Astrocyte of the cerebellum (primary cell): ENCODE measurements around the gene DPP4.

Source experiments
- DNase-seq: peaks from one replicate; pipeline ENCODE4 v3.0.0-alpha.2; 2011; ENCODE audit warnings: low read depth
- H3K4me3 ChIP-seq: 2 replicates; pipeline ENCODE4 v1.5.1; 2011; ENCODE audit warnings: mild to moderate bottlenecking, low read depth, low read length, moderate library complexity
- in situ Hi-C: cut with HindIII; loops from 2 replicates; pipeline ENCODE4 v1.10.0; 2017; ENCODE audit warnings: low sequenced_read_pairs
- TF ChIP-seq, protein P1 (sequence below): IDR thresholded peaks from 2 replicates; pipeline ENCODE4 v1.5.1; 2012; ENCODE audit warnings: low read length, low read depth, moderate library complexity, mild to moderate bottlenecking; ENCODE audit errors: missing control alignments

Gene DPP4

DNA sequence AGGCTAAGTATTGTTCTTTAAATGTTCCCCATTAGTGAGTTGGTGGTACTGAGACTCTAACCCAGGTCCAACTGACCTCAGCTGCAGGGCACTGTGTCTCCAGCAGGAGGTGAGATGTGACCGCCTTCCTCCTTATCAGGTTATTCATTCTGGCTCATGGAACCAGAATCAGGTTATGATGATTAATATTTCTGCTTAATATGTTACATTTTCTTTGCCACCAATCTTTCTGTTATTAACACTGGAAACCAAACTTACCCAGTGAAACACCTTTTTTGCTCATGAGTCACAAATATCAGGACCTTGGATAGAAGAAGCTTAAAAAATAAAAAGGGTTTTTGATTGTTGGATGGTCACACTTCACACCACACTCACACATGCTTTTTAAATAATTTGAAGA, 85.4 kb downstream of the DPP4 start:
- no peak for DNase-seq
- H3K4me3 ChIP-seq: no peak overlapping the region
- TF ChIP-seq, protein P1, sequence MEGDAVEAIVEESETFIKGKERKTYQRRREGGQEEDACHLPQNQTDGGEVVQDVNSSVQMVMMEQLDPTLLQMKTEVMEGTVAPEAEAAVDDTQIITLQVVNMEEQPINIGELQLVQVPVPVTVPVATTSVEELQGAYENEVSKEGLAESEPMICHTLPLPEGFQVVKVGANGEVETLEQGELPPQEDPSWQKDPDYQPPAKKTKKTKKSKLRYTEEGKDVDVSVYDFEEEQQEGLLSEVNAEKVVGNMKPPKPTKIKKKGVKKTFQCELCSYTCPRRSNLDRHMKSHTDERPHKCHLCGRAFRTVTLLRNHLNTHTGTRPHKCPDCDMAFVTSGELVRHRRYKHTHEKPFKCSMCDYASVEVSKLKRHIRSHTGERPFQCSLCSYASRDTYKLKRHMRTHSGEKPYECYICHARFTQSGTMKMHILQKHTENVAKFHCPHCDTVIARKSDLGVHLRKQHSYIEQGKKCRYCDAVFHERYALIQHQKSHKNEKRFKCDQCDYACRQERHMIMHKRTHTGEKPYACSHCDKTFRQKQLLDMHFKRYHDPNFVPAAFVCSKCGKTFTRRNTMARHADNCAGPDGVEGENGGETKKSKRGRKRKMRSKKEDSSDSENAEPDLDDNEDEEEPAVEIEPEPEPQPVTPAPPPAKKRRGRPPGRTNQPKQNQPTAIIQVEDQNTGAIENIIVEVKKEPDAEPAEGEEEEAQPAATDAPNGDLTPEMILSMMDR: peak; percentile 7
- in situ Hi-C loops: no loop called here

DNA sequence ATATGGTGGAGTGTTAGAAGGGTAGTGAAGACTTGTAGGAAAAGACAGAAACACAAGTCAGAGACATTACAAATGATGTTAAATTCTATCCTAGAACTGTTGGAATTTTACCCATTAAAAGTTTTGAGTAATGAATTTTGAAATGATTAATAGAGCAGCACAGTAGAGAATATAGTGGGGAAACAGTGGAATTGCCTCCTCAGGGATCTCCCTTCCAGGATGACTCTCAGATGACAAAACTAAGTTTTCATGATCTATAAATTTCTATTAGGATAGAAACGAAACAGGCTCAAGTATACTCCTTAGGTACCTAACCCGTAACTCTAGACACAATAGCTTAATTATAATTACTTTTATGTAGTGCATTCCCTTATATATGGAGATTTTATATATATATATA, 86.7 kb downstream of the DPP4 start:
- no peak overlapping the region for H3K4me3 ChIP-seq
- TF ChIP-seq, protein P1: no peak
- in situ Hi-C loops: no loop called here
- no peak for DNase-seq

DNA sequence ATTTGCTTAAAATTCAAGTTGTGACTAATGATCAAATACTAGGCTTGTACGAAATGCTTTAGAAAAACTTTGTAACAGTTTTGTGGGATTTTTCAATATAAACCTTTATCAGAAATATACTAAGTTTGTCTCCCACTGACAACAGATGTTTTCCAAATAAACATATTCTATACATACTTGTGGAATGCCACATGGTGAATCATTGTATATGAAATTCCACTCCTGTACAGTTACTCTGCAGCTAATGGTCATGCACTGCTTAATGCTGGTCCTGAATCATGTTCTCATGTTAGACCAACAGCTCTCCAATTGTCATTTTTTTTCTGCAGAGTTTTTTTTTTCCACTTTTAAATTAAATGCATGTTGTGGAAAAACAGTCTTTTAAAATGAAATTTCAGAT, 90.1 kb downstream of the DPP4 start:
- TF ChIP-seq, protein P1: no peak
- H3K4me3 ChIP-seq: no peak overlapping the region
- DNase-seq: no peak
- in situ Hi-C loops: no loop called here

DNA sequence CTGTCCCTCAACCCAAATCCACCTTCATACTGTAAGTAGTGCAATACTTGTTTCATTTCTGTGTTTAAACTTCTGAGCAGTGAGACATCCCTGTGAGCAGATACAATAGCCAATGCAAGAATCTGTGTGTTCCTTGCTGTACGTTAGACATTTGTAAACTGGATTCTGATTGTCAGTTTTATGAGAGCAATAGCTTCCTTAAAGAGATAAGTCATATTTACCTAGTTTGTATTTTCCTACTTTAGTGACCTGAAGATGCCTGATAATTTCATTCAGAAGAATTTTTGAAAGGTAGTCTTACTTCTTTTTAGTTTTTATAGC, 90.7 kb downstream of the DPP4 start:
- no peak for DNase-seq
- TF ChIP-seq, protein P1: no peak
- H3K4me3 ChIP-seq: no peak overlapping the region
- in situ Hi-C loops: no loop called here

DNA sequence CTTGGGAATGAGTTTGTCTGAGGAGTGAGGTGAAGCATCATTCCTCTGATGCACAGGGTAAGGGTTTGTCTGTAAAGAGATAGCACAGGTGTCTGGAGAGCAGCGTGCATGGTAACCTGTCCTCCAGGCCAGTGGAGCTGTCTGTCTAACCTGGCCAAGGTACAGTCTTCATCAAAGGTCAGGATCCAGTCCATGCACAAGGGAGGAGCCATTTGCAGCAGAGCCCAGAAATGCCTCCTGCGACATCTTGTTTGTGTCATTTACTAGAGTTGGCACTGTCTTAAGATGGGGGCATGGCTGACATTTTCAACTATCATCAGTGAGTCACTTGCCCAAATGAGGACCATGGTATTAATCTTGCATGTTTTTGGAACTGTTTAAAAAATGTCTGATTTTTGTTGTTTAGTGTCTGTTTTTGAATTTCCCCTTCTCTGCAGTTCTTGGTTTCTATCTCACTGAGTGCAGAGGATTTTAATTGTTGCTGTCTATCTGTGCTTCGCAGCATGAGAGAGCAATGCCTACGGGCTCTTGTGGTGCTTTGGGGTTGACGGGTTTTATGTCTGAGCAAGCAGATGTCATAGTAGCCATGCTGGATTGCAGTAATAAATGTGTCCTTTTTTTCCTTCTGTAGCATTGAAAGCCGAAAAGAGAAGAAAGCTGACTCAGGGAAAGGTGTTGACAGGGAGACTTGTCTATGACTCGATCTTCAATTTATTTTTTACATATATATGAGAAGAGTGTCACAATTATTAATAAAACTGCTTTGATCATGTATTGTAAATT, 91.3 kb downstream of the DPP4 start:
- TF ChIP-seq, protein P1: no peak
- no peak for DNase-seq
- in situ Hi-C loops: no loop called here
- H3K4me3 ChIP-seq: no peak overlapping the region

DNA sequence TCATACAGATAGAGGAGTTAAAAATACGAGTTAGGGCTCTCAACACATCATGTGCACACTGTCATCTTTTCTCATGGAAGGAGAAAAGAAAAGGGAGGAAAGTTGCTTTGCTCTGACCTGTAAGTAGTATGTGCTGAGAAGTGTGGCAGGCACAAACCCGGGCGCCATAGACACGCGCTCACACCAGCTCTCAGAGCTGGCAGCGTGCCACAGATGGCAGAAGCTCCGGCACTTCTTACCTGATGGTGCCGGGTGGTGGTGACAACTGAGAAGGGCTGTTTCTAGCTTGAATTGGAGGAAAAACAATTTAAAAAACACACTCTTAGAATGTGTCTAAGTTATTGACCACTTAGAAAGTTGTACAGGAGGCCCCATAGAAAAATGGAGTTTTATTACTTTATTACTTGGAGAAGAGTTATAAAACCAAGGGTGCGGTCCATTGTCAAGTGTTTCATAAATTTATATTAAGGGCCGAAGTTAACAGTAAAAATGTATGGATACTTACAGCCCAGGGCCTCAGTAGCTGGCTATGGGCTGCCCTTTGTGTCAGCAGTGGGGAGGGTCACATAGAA, 92.2 kb downstream of the DPP4 start:
- TF ChIP-seq, protein P1: no peak
- in situ Hi-C loops: no loop called here
- DNase-seq: no peak
- no peak overlapping the region for H3K4me3 ChIP-seq
